HG03025 (cell line): ENCODE results near the gene PRKN.

Experiments
- ATAC-seq: cut with Tn5 transposase; IDR thresholded peaks from one replicate; pipeline ENCODE4 v1.9.1; 2021; ENCODE audit warnings: mild to moderate bottlenecking, moderate library complexity; ENCODE audit not compliant: unreplicated experiment, low FRiP score

Gene PRKN

GRCh38 chr6:161802231-161802630 lies 925.3 kb downstream of the PRKN start:
- no peak for ATAC-seq

- ATAC-seq, result no peak
Observed at GRCh38 chr6:161798844-161799394, 928.6 kb downstream of the PRKN start.

GRCh38 chr6:161796681-161797080 lies 930.9 kb downstream of the PRKN start:
- ATAC-seq, result no peak

GRCh38 chr6:161792851-161793493 lies 934.6 kb downstream of the PRKN start:
- no peak for ATAC-seq

- no peak for ATAC-seq
Observed at GRCh38 chr6:161788531-161788930, 939.0 kb downstream of the PRKN start.

GRCh38 chr6:161772176-161772575 lies 955.4 kb downstream of the PRKN start:
- ATAC-seq, result no peak

GRCh38 chr6:161761966-161762365 lies 965.6 kb downstream of the PRKN start:
- no peak for ATAC-seq

- no peak for ATAC-seq
Observed at GRCh38 chr6:161755080-161755479, 972.5 kb downstream of the PRKN start.

GRCh38 chr6:161750686-161751085 lies 976.9 kb downstream of the PRKN start:
- no peak for ATAC-seq

- ATAC-seq, result no peak
Observed at GRCh38 chr6:161749576-161749975, 978.0 kb downstream of the PRKN start.

- ATAC-seq, result no peak
Observed at GRCh38 chr6:161748535-161749416, 978.8 kb downstream of the PRKN start.

- ATAC-seq, result no peak
Observed at GRCh38 chr6:161747506-161747905, 980.1 kb downstream of the PRKN start.

GRCh38 chr6:161745594-161746141 lies 981.9 kb downstream of the PRKN start:
- no peak for ATAC-seq

GRCh38 chr6:161745128-161745527 lies 982.4 kb downstream of the PRKN start:
- no peak for ATAC-seq

GRCh38 chr6:161744211-161745067 lies 983.1 kb downstream of the PRKN start:
- no peak for ATAC-seq

GRCh38 chr6:161743509-161744178 lies 983.9 kb downstream of the PRKN start:
- ATAC-seq, result no peak

- no peak for ATAC-seq
Observed at GRCh38 chr6:161740486-161740885, 987.1 kb downstream of the PRKN start.

- no peak for ATAC-seq
Observed at GRCh38 chr6:161736781-161737292, 990.7 kb downstream of the PRKN start.

GRCh38 chr6:161736326-161736725 lies 991.2 kb downstream of the PRKN start:
- ATAC-seq, result no peak

GRCh38 chr6:161732594-161732993 lies 995.0 kb downstream of the PRKN start:
- no peak for ATAC-seq
